Gastroesophageal sphincter (tissue), 3 donors: Measurements from ENCODE around the gene VAV2.

Experiments
- POLR2A ChIP-seq, 2 donors: fragments of 450-650 bp; IDR thresholded peaks; one replicate each; pipeline ENCODE4 v1.6.1; 2017; ENCODE audit warnings: antibody characterized with exemption in 2 of 2, mild to moderate bottlenecking in 2 of 2, moderate library complexity in 1 of 2
- POLR2AphosphoS5 ChIP-seq: sonication (generic); formaldehyde crosslinking; IDR thresholded peaks from one replicate; pipeline ENCODE4 v1.6.1; 2017; ENCODE audit warnings: antibody characterized with exemption
- TF ChIP-seq, protein P1 (sequence below), 4 experiments: fragments of 200-600 bp in 2 of 4; fragments of 450-650 bp in 2 of 4; sonication (generic) in 1 of 4; IDR thresholded peaks; one replicate each; pipeline ENCODE4 v1.5.1; 2017 to 2019; ENCODE audit warnings: antibody characterized with exemption in 4 of 4, mild to moderate bottlenecking in 2 of 4, moderate library complexity in 2 of 4

DNA sequence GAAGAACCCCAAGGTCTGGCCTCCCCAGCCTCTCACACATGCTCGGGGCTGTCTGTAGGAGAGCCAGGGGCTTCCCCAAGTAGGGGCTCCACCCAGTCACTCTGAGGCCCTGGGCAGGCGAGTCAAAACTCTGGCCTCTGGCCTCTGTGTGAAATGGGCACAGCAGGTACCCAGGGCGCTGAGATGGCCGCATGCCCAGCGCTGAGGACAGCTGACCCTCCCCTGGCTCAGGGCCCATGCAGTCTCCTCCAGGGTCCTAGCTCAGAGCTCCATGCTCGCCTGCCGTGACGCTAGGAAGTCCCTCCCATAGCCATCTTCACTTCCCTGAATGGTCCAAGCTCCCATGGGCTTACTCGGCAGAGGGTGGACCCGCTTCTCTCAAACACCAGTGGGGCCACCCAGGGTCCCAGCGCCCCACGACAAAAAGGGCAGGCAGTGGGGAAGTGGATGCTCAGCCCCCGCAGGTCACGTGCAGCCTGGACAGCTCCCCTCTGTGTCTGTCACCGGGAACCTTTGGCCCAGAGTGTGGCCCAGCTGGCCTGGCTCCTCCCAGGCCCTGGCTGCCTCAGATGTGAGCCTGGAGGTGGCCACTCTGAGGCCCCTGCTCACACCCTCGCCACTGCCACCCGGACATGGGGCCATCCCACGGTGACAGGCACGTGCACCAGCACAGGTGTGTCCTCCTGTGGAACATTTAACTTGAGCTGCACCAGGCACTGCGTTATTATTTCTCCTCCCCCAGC lies 12.2 kb upstream of the VAV2 start:
- TF ChIP-seq, protein P1, sequence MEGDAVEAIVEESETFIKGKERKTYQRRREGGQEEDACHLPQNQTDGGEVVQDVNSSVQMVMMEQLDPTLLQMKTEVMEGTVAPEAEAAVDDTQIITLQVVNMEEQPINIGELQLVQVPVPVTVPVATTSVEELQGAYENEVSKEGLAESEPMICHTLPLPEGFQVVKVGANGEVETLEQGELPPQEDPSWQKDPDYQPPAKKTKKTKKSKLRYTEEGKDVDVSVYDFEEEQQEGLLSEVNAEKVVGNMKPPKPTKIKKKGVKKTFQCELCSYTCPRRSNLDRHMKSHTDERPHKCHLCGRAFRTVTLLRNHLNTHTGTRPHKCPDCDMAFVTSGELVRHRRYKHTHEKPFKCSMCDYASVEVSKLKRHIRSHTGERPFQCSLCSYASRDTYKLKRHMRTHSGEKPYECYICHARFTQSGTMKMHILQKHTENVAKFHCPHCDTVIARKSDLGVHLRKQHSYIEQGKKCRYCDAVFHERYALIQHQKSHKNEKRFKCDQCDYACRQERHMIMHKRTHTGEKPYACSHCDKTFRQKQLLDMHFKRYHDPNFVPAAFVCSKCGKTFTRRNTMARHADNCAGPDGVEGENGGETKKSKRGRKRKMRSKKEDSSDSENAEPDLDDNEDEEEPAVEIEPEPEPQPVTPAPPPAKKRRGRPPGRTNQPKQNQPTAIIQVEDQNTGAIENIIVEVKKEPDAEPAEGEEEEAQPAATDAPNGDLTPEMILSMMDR (IDR thresholded peaks at IDR 0.05): no peak
- TF ChIP-seq POLR2AphosphoS5: no peak
- no peak for TF ChIP-seq POLR2A (IDR thresholded peaks at IDR 0.05)
